OCI-M1 (cell line): ENCODE results near the gene COX4I2.
"Not testable (repeated sequence)": the region's sequence is repeated elsewhere in the genome, so short reads cannot be mapped to it uniquely, and the experiment has no call there.

Experiments
- DNase-seq: peaks from one replicate; lab custom pipeline; 2025; lab: John Stamatoyannopoulos, UW

The COX4I2 gene

GRCh38 chr20:31654534-31654933, 16.8 kb downstream of the COX4I2 start:
- DNase-seq, result no peak

GRCh38 chr20:31661625-31662371, 24.1 kb downstream of the COX4I2 start:
- DNase-seq, result peak; percentile 85

GRCh38 chr20:31662372-31662854, 24.7 kb downstream of the COX4I2 start:
- no peak for DNase-seq

- no peak for DNase-seq
Measured at GRCh38 chr20:31663524-31663837, 25.8 kb downstream of the COX4I2 start.

GRCh38 chr20:31663838-31664695, 26.4 kb downstream of the COX4I2 start:
- DNase-seq, result no peak

GRCh38 chr20:31664696-31665354, 27.1 kb downstream of the COX4I2 start:
- DNase-seq, result no peak

- DNase-seq, result no peak
Measured at GRCh38 chr20:31665753-31666152, 28.0 kb downstream of the COX4I2 start.

- peak; percentile 70 for DNase-seq
Measured at GRCh38 chr20:31666258-31667042, 28.7 kb downstream of the COX4I2 start.

GRCh38 chr20:31667315-31668285, 29.9 kb downstream of the COX4I2 start:
- peak; percentile 58 for DNase-seq

GRCh38 chr20:31668944-31669343, 31.2 kb downstream of the COX4I2 start:
- DNase-seq, result not testable (repeated sequence)

- no peak for DNase-seq
Measured at GRCh38 chr20:31669876-31670275, 32.2 kb downstream of the COX4I2 start.

GRCh38 chr20:31670371-31671228, 32.9 kb downstream of the COX4I2 start:
- no peak for DNase-seq

GRCh38 chr20:31671324-31671723, 33.6 kb downstream of the COX4I2 start:
- DNase-seq, result no peak

- no peak for DNase-seq
Measured at GRCh38 chr20:31673435-31673834, 35.7 kb downstream of the COX4I2 start.

GRCh38 chr20:31673943-31674463, 36.3 kb downstream of the COX4I2 start:
- peak; percentile 43 for DNase-seq

- peak; percentile 93 for DNase-seq
Measured at GRCh38 chr20:31674895-31675827, 37.4 kb downstream of the COX4I2 start.

GRCh38 chr20:31675828-31676608, 38.3 kb downstream of the COX4I2 start:
- peak; percentile 98 for DNase-seq
